H1 (cell line): ENCODE data around the gene TRIM22. TPM values are rescaled to one million over a fixed set of nuclear protein-coding genes. Genes with fewer than 3 reads are reported as not detected.

Experiments used
- CTCF ChIA-PET: fragments of 300-600 bp; sonication (Branson Sonifier 250); formaldehyde crosslinking; loops from one replicate; lab custom pipeline; 2021; ENCODE audit not compliant: partially characterized antibody; lab: Charles Lee
- POLR2A ChIA-PET: fragments of 300-600 bp; sonication (Branson Sonifier 250); formaldehyde crosslinking; loops from one replicate; lab custom pipeline; 2021; ENCODE audit warnings: inconsistent platforms; ENCODE audit not compliant: partially characterized antibody; lab: Charles Lee
- DNase-seq, 2 experiments: peaks; one replicate each; pipeline versions ENCODE4 v3.0.0 to v3.0.0-alpha.2; 2010 to 2022; ENCODE audit warnings: low spot score in 2 of 2, low read depth in 1 of 2, mixed read lengths in 1 of 2
- FAIRE-seq: peaks from 2 replicates; lab custom pipeline; 2011; peaks lifted over from hg19 to GRCh38; lab: Jason Lieb, UNC
- H2AFZ ChIP-seq: 2 replicates; pipeline ENCODE4 v1.8.1; 2012; ENCODE audit warnings: low read length, inconsistent platforms
- H2AK5ac ChIP-seq: 2 replicates; pipeline ENCODE4 v1.6.1; 2013; ENCODE audit warnings: low read depth, low read length
- H2BK120ac ChIP-seq: replicated peaks from 2 replicates; pipeline ENCODE3; 2013; ENCODE audit warnings: low read depth, low read length, inconsistent platforms
- H2BK12ac ChIP-seq: 2 replicates; pipeline ENCODE4 v1.6.1; 2013; ENCODE audit warnings: low read depth, low read length
- H2BK15ac ChIP-seq: 2 replicates; pipeline ENCODE4 v1.6.1; 2013; ENCODE audit warnings: low read length
- H2BK20ac ChIP-seq: 2 replicates; pipeline ENCODE4 v1.6.1; 2013; ENCODE audit warnings: low read length
- H2BK5ac ChIP-seq: 2 replicates; pipeline ENCODE4 v1.6.1; 2013; ENCODE audit warnings: low read depth, low read length
- H3K14ac ChIP-seq: 2 replicates; pipeline ENCODE4 v1.6.1; 2013; ENCODE audit warnings: inconsistent platforms; ENCODE audit not compliant: insufficient read length
- H3K18ac ChIP-seq: 2 replicates; pipeline ENCODE4 v1.6.1; 2013; ENCODE audit warnings: low read length; ENCODE audit errors: extremely low read depth
- H3K23ac ChIP-seq: 2 replicates; pipeline ENCODE4 v1.6.1; 2013; ENCODE audit warnings: inconsistent platforms; ENCODE audit not compliant: insufficient read length
- H3K23me2 ChIP-seq: 2 replicates; pipeline ENCODE4 v1.6.1; 2013; ENCODE audit warnings: low read depth, low read length
- H3K27ac ChIP-seq: 2 replicates; pipeline ENCODE4 v1.6.1; 2011; ENCODE audit warnings: low read depth, low read length, inconsistent platforms
- H3K27me3 ChIP-seq, 4 experiments: replicated peaks in 1 of 4; 1 replicate in 1 of 4; 2 replicates in 3 of 4; pipeline versions ENCODE4 v1.6.1 to v1.8.1; 2011 to 2013; ENCODE audit warnings: low read length in 3 of 4, mild to moderate bottlenecking in 3 of 4, inconsistent platforms in 2 of 4, mixed read lengths in 2 of 4, moderate library complexity in 1 of 4; ENCODE audit not compliant: control insufficient read depth in 3 of 4, insufficient read depth in 3 of 4; ENCODE audit errors: extremely low read depth in 1 of 4
- H3K36me3 ChIP-seq, 4 experiments: 2 replicates each; pipeline versions ENCODE4 v1.6.1 to v1.8.1; 2011 to 2013; ENCODE audit warnings: mild to moderate bottlenecking in 4 of 4, low read length in 3 of 4, moderate library complexity in 2 of 4, control low read depth in 1 of 4, inconsistent platforms in 1 of 4; ENCODE audit not compliant: insufficient read depth in 4 of 4, control insufficient read depth in 2 of 4
- H3K4ac ChIP-seq: replicated peaks from 2 replicates; pipeline ENCODE3; 2013; ENCODE audit warnings: low read length, low read depth, mixed read lengths, inconsistent platforms; ENCODE audit not compliant: insufficient read length
- H3K4me1 ChIP-seq, 4 experiments: replicated peaks in 1 of 4; 1 replicate in 1 of 4; 2 replicates in 3 of 4; pipeline versions ENCODE4 v1.6.1 to v1.8.1; 2011 to 2013; ENCODE audit warnings: low read length in 3 of 4, inconsistent platforms in 2 of 4, mixed read lengths in 1 of 4; ENCODE audit not compliant: insufficient read depth in 4 of 4, control insufficient read depth in 3 of 4
- H3K4me2 ChIP-seq, 2 experiments: 2 replicates each; pipeline versions ENCODE4 v1.6.1 to v1.8.1; 2011 to 2013; ENCODE audit warnings: low read depth in 2 of 2, low read length in 2 of 2, control low read depth in 1 of 2, inconsistent platforms in 1 of 2, mild to moderate bottlenecking in 1 of 2; ENCODE audit not compliant: insufficient read depth in 1 of 2
- H3K4me3 ChIP-seq, 4 experiments: fragments of 200-600, 300-600 bp in 1 of 4; sonication (generic), shearing (Covaris generic), sonication (Bioruptor Twin) in 1 of 4; 2 replicates each; pipeline versions ENCODE4 v1.5.1 to v1.8.1; 2011 to 2016; ENCODE audit warnings: low read length in 4 of 4, low read depth in 3 of 4, control low read depth in 2 of 4, inconsistent platforms in 2 of 4, mild to moderate bottlenecking in 2 of 4, mixed read lengths in 1 of 4, moderate library complexity in 1 of 4; ENCODE audit not compliant: insufficient read depth in 2 of 4; ENCODE audit errors: extremely low read depth in 1 of 4
- H3K56ac ChIP-seq: replicated peaks from 2 replicates; pipeline ENCODE3; 2013; ENCODE audit warnings: low read depth, mild to moderate bottlenecking, mixed read lengths, low read length, inconsistent platforms; ENCODE audit not compliant: insufficient read length
- H3K79me1 ChIP-seq: 2 replicates; pipeline ENCODE4 v1.6.1; 2013; ENCODE audit warnings: low read depth, low read length, control low read depth
- H3K79me2 ChIP-seq, 2 experiments: 2 replicates each; pipeline versions ENCODE4 v1.6.1 to v1.8.1; 2012 to 2013; ENCODE audit warnings: low read length in 2 of 2, mild to moderate bottlenecking in 2 of 2, inconsistent platforms in 1 of 2; ENCODE audit not compliant: insufficient read depth in 2 of 2, control insufficient read depth in 1 of 2
- H3K9ac ChIP-seq, 4 experiments: replicated peaks in 1 of 4; 1 replicate in 1 of 4; 2 replicates in 3 of 4; pipeline versions ENCODE4 v1.6.1 to v1.8.1; 2011 to 2013; ENCODE audit warnings: low read depth in 3 of 4, low read length in 3 of 4, control low read depth in 2 of 4, mild to moderate bottlenecking in 2 of 4, moderate library complexity in 2 of 4, inconsistent platforms in 1 of 4; ENCODE audit errors: extremely low read depth in 1 of 4
- H3K9me3 ChIP-seq, 2 experiments: 2 replicates each; pipeline versions ENCODE4 v1.6.1 to v1.8.1; 2012 to 2013; ENCODE audit warnings: mild to moderate bottlenecking in 2 of 2, moderate library complexity in 2 of 2, control low read depth in 1 of 2, inconsistent platforms in 1 of 2, low read depth in 1 of 2, low read length in 1 of 2, mixed read lengths in 1 of 2; ENCODE audit not compliant: insufficient read depth in 2 of 2
- H4K20me1 ChIP-seq, 2 experiments: replicated peaks in 1 of 2; 2 replicates each; pipeline versions ENCODE3 to v1.8.1; 2011 to 2013; ENCODE audit warnings: inconsistent platforms in 2 of 2, low read length in 2 of 2, mild to moderate bottlenecking in 1 of 2; ENCODE audit not compliant: insufficient read depth in 2 of 2, control insufficient read depth in 1 of 2
- H4K5ac ChIP-seq: 2 replicates; pipeline ENCODE4 v1.6.1; 2013; ENCODE audit warnings: low read length, low read depth, mixed read lengths, inconsistent platforms; ENCODE audit not compliant: insufficient read length
- H4K8ac ChIP-seq: 2 replicates; pipeline ENCODE4 v1.8.0; 2013; ENCODE audit warnings: mild to moderate bottlenecking, moderate library complexity, low read length, inconsistent platforms; ENCODE audit not compliant: insufficient read depth; ENCODE audit errors: extremely low read depth
- H4K91ac ChIP-seq: replicated peaks from 2 replicates; pipeline ENCODE3; 2013; ENCODE audit warnings: low read length, mixed read lengths, inconsistent platforms; ENCODE audit not compliant: insufficient read length
- CBX5 ChIP-seq: fragments of 300-800, 300-1000 bp; sonication (generic); IDR thresholded peaks from 2 replicates; pipeline ENCODE4 v1.7.1; 2016; ENCODE audit warnings: antibody characterized with exemption, low read length, low read depth
- CHD2 ChIP-seq: IDR thresholded peaks from 2 replicates; pipeline ENCODE4 v1.6.1; 2012; ENCODE audit warnings: low read length, improper control_type of control experiment
- CREB1 ChIP-seq: IDR thresholded peaks from 2 replicates; pipeline ENCODE4 v1.6.1; 2012; ENCODE audit warnings: inconsistent platforms
- EGR1 ChIP-seq: IDR thresholded peaks from 2 replicates; pipeline ENCODE4 v1.6.1; 2011; ENCODE audit warnings: low read depth, low read length, borderline replicate concordance
- FOSL1 ChIP-seq: IDR thresholded peaks from 2 replicates; pipeline ENCODE4 v1.6.1; 2011; ENCODE audit warnings: mild to moderate bottlenecking, low read depth, low read length, moderate library complexity; ENCODE audit not compliant: insufficient read depth
- JUND ChIP-seq: IDR thresholded peaks from 2 replicates; pipeline ENCODE4 v1.6.1; 2011; ENCODE audit warnings: mild to moderate bottlenecking, improper control_type of control experiment, low read length
- MAX ChIP-seq: IDR thresholded peaks from 2 replicates; pipeline ENCODE4 v1.6.1; 2012; ENCODE audit warnings: inconsistent platforms
- NRF1 ChIP-seq: IDR thresholded peaks from 2 replicates; pipeline ENCODE4 v1.6.1; 2011; ENCODE audit warnings: mild to moderate bottlenecking, low read depth, low read length, improper control_type of control experiment
- RBBP5 ChIP-seq: IDR thresholded peaks from 2 replicates; pipeline ENCODE4 v1.7.1; 2012; ENCODE audit warnings: low read depth, mild to moderate bottlenecking, inconsistent platforms, low read length, moderate library complexity, borderline replicate concordance
- RFX5 ChIP-seq: IDR thresholded peaks from 2 replicates; pipeline ENCODE4 v1.6.1; 2011; ENCODE audit warnings: low read depth, low read length, improper control_type of control experiment, borderline replicate concordance
- SAP30 ChIP-seq: fragments of 300-600 bp; sonication (generic); IDR thresholded peaks from 2 replicates; pipeline ENCODE4 v1.7.1; 2012; ENCODE audit warnings: low read length, moderate library complexity, mild to moderate bottlenecking, inconsistent platforms; ENCODE audit not compliant: insufficient read depth, insufficient replicate concordance
- TAF1 ChIP-seq: IDR thresholded peaks from 2 replicates; pipeline ENCODE4 v1.6.1; 2011; ENCODE audit warnings: mild to moderate bottlenecking, low read depth, low read length
- USF2 ChIP-seq: IDR thresholded peaks from 2 replicates; pipeline ENCODE4 v1.6.1; 2011; ENCODE audit warnings: low read length, improper control_type of control experiment
- WGBS, 2 experiments: shearing (Covaris generic) in 1 of 2; methylation state at CpG; one replicate each; pipeline versions ENCODE4 v1.1.6 to v1.1.7; 2013 to 2015; ENCODE audit warnings: low lambda C conversion rate in 2 of 2, mixed read lengths in 2 of 2, inconsistent platforms in 1 of 2, low coverage in 1 of 2, missing lambda C conversion rate in 1 of 2; ENCODE audit not compliant: insufficient replicate concordance in 2 of 2, insufficient coverage in 1 of 2, insufficient read length in 1 of 2; ENCODE audit errors: extremely low coverage in 1 of 2, missing lambda C conversion rate in 1 of 2; 5-methylcytosine and 5-hydroxymethylcytosine counted together
- polyA plus RNA-seq, 7 experiments: library from polyadenylated mRNA; depleted of rRNA in 3 of 7; stranded (reverse) in 5 of 7; unstranded in 2 of 7; fragments of >200 nt in 5 of 7; fragments of 200-250 nt in 2 of 7; gene quantifications; 1 replicate in 5 of 7; 2 replicates in 1 of 7; 4 replicates in 1 of 7; pipeline versions ENCODE4 v1.2.1 to v1.2.3, GENCODE V29; 2011 to 2013; ENCODE audit warnings: missing spikeins in 2 of 7, mixed read lengths in 2 of 7
- total RNA-seq: library from RNA; stranded (reverse); fragmentation: NEBNext Ultra II Directional; extraction: Animal tissue kit (Norgen Biotek cat#: 25700); gene quantifications from 2 replicates; pipeline ENCODE4 v1.2.1, GENCODE V29; 2021

TRIM22 gene
- total and polyA plus RNA-seq, 2 of the 8 experiments (the other 6 are each of a cell fraction or from before 2014, with no cell fraction given): 56.0 to 82.7 TPM

GRCh38 chr11:5727691-5728090, 38.1 kb downstream of the TRIM22 start:
- H4K8ac ChIP-seq: no peak overlapping the region
- no peak overlapping the region for H2BK12ac ChIP-seq
- DNase-seq: no peak
- H3K4me3 ChIP-seq: no peak overlapping the region
- H3K14ac ChIP-seq: no peak overlapping the region
- no peaks in the 10 kb centered on the region for H4K20me1 ChIP-seq
- no peak overlapping the region for H2BK120ac ChIP-seq
- H3K27ac ChIP-seq: no peak overlapping the region
- H2AFZ ChIP-seq: no peak overlapping the region
- H3K56ac ChIP-seq: no peak overlapping the region
- H3K4me1 ChIP-seq: no peaks in the 10 kb centered on the region
- no peak overlapping the region for H3K9ac ChIP-seq
- H3K4me2 ChIP-seq: no peak overlapping the region
- TF ChIP-seq FOSL1: no peak
- TF ChIP-seq CREB1: no peak
- TF ChIP-seq CBX5: no peak
- TF ChIP-seq RFX5: no peak
- TF ChIP-seq SAP30: no peak
- TF ChIP-seq EGR1: no peak
- TF ChIP-seq JUND: no peak
- no peak for TF ChIP-seq RBBP5
- TF ChIP-seq CHD2: no peak
- no peak for TF ChIP-seq MAX
- no peak for TF ChIP-seq USF2
- TF ChIP-seq NRF1: no peak
- no peak for TF ChIP-seq TAF1
- no peak overlapping the region for H2AK5ac ChIP-seq
- no peak overlapping the region for H4K5ac ChIP-seq
- no peak overlapping the region for H2BK20ac ChIP-seq
- no peak for FAIRE-seq
- no peaks in the 10 kb centered on the region for H3K79me1 ChIP-seq
- POLR2A ChIA-PET: no interaction called here
- no peak overlapping the region for H3K23ac ChIP-seq
- no peaks in the 10 kb centered on the region for H3K79me2 ChIP-seq
- CTCF ChIA-PET: interaction anchor here (1.0 kb wide), 2 partner anchors 14 to 43 kb away, joined by 3 to 4 read pairs; partner anchors contain the start of gene TRIM5
- H4K91ac ChIP-seq: no peak overlapping the region
- no peak overlapping the region for H2BK15ac ChIP-seq
- H3K9me3 ChIP-seq: no peaks in the 10 kb centered on the region
- no peak overlapping the region for H3K4ac ChIP-seq
- H3K27me3 ChIP-seq: no peaks in the 10 kb centered on the region
- no peaks in the 10 kb centered on the region for H3K36me3 ChIP-seq
- WGBS, 2 experiments: 94% methylated on average over 1 of the region's 1 CpG; no CpG with 5 or more reads in 1 of the 2 experiments
- no peak overlapping the region for H2BK5ac ChIP-seq
- no peak overlapping the region for H3K18ac ChIP-seq
- no peaks in the 10 kb centered on the region; the same call in 1 of the 2 replicates for H3K23me2 ChIP-seq
